ENCODE measurements around the gene RAB11FIP3. TPM values are rescaled to one million over a fixed set of nuclear protein-coding genes. Genes with fewer than 3 reads are reported as not detected.
A peak's percentile ranks its signal among the peaks of the same experiment; 100 is the strongest.
"Not testable (repeated sequence)": the region's sequence is repeated elsewhere in the genome, so short reads cannot be mapped to it uniquely, and the experiment has no call there.

Gene RAB11FIP3
- total RNA-seq, 1 donor from 2014 or later = 6.3 TPM

DNA sequence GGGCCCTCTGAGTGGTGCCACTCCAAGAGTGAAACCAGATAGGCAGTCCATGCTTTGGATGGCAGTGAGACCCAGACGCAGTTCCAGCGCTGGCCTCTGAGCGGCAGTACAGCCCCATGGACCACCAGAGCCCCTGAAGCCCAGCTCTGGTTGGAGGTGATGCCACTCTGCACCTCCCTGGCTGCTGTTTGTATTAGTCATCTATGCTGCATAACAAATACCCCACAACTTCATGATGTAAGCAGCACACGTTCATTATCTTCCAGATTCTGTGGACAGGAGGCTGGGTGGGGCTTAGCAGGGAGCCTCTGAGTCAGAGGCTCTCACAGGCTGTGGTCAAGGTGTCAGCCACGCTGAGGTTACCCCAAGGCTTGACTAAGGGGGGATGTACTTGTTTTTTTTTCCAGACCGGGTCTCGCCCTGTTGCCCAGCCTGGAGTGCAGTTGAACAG is 33.5 kb upstream of the RAB11FIP3 start:
- ATAC-seq = peak; percentile 79

DNA sequence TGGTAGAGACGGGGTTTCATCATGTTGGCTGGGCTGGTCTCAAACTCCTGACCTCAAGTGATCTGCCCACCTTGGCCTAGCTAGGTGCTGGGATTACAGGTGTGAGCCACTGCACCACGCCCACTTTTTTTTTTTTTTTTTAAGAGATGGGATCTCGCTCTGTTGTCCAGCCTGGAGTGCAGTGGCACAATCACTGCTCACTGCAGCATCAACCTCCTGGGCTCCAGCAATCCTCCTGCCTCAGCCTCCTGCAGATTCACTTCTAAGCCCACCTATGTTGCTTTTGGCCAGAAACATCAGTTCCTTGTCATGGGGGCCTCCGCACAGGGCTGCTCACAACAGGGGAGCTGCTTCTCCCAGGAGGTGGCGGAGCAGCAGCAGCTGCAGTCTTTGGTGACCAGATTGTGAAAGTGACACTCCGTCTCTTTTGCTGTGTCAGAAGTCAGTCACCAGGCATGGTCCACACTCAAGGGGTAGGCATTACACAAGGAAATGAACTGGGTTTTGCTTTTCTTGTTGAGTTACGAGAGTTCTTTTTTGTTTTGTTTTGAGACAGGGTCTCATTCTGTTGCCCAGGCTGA is 32.9 kb upstream of the RAB11FIP3 start:
- ATAC-seq = no peak

DNA sequence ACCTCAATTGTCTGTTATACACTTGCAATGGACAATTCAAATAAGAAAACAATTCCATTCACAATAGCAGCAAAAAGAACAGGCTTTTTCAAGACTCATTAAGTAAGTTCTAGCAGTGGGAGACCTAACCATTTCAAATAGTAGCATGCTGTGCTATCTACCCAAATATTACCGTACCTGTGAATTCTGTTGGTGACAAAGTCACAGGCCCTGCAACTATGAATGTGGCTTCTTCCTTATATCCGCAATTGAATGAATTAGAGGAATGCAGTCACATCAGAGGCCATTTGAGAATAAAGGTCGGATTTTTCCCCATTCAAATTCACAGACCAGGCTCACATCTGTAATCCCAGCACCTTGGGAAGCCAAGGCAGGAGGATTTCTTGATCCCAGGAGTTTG is 29.2 kb upstream of the RAB11FIP3 start:
- no peak for ATAC-seq

DNA sequence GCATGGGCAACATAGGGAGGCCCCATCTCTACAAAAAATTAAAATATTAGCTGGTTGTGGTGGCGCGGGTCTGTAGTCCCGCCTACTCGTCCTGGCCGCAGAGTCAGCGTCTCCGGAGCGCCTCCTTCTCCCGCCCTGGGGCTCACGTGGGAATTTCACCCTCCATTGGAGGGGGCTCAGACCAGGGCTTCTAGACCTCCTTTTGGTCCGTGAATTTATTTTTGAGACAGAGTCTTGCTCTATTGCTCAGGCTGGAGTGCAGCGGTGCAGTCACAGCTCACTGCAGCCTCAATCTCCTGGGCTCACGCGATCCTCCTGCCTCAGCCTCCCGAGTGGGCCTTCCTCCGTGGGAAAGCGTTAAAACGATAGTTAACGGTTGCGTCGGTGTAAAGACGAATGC is 28.8 kb upstream of the RAB11FIP3 start:
- no peak for ATAC-seq

DNA sequence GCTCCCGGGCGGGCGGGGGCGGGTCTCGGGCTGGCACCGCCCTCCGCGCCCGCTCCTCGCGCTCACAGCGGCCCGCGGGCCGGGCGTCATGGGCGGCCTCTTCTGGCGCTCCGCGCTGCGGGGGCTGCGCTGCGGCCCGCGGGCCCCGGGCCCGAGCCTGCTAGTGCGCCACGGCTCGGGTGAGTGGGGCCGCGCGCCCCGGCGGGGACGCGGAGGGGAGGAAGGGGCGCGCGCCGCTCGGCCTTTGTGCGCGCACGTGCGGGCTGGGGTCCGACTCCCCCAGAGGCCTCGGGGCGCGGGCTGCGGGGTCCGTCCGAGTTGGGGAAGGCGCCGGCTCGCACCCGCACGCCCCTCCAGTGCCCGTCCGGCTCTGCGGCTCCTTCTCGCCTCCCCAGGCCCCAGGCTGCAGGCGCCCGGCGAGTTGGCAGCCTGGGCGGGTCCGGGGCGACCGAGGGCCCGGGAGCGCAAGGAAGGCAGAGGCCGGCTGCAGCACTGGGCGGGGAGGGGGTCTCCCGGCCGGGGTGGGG is 28.3 kb upstream of the RAB11FIP3 start, which contains the start of gene NME4:
Gene NME4, plus strand, starts transcription at position 65 of the 527 bp plus-strand sequence. Its CDS starts 24 bp downstream, at position 89.
- ATAC-seq = no peak

DNA sequence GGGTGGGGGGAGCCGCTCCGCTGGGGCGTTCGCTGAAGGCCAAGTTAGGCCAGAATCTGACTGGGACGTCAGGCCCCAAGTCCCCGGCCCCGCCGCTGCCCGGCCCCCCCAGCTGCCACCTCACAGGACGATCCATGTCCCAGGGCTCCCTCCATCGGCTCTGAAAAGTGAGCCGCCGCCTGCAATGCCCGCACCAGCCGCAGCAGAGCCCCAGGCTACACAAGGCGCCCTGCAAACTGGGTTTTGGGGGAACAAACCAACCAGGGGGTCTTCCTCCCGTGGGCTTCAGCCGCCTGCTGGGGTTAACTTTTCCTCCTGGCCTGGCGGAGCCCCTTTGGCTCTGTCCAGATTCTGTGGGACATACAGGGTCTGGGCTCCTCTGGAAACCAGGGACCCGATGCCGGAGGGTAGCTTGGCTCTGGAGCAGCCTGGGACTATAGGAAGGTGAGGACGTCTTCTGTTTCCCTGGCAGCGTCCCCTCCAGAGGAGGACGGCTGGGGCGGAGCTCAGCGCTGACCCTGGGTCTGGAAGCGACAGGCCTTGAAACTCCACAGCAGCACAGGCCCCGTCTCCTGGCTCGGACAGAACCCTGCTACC is 27.6 kb upstream of the RAB11FIP3 start:
- ATAC-seq = no peak

DNA sequence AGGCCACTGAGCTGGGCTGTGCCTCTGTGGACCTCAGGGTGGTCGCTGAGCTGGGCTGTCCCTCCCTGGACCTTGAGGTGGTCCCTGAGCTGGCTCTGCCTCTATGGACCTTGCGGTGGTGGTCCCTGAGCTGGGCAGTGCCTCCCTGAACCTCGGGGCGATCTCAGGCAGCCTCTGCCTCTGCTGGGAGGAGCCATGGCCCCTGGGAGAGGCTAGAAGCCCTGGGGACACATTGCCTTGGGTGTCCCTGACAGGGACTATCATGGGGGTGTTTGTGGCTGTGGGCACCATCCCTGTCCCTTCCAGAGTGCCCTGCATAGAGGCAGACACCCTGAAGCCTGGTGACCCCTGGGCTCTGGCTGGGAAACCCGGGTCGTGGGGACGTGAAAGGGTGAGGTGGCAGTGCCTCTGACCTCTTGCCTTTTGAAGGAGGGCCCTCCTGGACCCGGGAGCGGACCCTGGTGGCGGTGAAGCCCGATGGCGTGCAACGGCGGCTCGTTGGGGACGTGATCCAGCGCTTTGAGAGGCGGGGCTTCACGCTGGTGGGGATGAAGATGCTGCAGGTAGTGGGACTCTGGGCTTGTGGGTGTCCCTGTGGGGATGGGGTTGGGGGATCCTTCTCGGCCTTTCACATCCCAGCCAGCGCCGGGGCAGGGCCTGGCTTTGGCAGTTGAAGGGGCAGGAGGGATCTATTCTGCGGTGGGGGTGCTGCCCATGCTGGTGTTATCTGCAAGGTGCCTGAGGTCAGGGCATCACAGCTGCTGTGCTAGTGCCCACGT is 26.7 kb upstream of the RAB11FIP3 start:
- ATAC-seq = no peak

DNA sequence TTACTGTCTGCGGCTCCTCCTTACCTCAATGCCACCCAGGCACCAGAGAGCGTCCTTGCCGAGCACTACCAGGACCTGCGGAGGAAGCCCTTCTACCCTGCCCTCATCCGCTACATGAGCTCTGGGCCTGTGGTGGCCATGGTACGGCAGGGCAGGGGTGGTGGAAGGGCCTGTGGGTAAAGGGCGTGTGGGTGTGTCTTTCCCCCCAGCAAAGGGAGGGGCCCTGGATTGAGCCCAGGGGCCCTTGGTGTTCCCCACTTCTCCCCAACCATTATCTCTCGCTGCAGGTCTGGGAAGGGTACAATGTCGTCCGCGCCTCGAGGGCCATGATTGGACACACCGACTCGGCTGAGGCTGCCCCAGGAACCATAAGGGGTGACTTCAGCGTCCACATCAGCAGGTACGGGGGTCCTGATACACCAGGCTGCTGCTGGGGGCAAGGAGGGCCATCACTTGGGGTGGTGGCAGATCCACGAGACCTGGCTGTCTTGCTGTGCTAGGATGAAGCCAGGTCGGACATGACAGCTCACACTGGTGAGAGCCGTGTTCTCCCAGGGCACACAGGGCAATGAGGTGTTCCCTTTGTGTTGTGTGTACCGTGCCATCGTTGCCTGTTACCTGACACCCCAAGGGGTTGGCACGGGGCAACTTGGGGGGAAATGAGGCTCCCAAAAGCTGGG is 26.0 kb upstream of the RAB11FIP3 start:
- ATAC-seq = no peak

DNA sequence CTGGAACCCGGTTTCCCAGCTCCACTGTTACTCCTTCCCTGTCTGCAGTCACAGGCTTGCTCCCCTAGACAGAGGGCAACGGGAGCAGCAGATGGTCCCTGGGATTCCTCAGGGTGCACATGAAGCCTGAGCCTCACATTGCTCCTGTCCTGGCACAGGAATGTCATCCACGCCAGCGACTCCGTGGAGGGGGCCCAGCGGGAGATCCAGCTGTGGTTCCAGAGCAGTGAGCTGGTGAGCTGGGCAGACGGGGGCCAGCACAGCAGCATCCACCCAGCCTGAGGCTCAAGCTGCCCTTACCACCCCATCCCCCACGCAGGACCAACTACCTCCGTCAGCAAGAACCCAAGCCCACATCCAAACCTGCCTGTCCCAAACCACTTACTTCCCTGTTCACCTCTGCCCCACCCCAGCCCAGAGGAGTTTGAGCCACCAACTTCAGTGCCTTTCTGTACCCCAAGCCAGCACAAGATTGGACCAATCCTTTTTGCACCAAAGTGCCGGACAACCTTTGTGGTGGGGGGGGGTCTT is 25.3 kb upstream of the RAB11FIP3 start:
- peak; percentile 2 for ATAC-seq

DNA sequence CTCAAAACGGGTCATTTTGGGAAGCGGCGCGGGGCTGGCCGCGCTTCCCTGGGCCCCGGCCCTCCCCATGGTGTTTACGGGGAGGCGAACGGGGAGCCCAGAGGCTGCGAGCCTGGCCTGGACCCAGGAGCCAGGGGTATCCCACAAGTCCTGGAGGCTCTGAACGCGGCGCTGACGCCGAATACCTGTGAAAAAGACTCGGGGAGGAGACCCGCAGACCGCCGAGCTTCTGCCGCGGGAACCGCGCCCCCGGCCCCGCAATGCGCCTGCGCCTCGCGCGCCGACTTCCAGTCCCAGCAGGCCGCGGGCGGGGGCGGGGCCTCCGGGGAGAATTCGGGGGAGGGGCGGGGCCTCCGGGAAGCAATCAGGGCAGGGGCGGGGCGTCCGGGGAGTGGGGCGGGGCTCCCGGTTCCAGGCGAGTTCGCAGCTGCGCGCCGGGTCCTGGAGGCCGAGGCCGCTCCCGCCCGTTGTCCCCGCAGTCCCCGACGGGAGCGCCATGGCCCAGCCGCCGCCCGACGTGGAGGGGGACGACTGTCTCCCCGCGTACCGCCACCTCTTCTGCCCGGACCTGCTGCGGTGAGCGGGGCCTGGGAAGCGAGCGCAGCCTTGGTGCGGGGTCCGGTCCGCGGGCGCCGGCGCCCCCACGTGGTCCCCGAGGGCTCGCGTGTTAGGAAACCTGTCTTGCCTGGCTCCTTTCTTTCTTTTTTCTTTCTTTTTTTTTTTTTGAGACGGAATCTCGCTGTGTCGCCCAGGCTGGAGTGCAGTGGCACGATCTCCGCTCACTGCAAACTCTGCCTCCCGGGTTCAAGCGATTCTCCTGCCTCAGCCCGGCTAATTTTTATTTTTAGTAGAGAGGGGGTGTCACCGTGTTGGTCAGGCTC is 23.7 kb upstream of the RAB11FIP3 start, which contains the start of gene DECR2:
Gene DECR2, plus strand, starts transcription at position 418 of the 881 bp plus-strand sequence. Its CDS starts 79 bp downstream, at position 497.
- peak; percentile 92 for ATAC-seq

DNA sequence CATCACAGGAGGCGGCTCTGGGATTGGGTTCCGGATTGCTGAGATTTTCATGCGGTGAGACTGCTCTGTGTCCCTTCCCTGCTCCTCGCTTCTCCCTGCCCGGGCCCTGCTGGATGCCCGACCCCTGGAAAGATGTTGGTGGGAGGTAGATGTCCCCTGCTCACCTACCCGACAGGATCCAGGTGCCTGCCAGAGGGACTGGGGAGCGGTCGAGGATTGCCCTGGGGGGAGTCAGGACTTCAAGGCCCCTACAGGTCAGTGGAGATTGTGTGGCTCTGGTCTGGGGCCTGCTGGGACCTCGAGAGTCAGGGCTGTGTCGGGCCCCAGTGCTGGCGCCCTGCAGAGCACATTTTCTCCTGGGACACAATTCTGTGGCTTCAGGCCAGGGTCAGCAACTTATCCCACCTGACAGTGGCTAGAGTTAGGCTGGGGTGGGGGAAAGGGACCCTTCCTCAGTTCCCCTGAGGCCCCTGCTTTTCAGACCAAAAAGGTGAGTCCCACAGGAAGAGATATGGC is 20.4 kb upstream of the RAB11FIP3 start:
- ATAC-seq = no peak

DNA sequence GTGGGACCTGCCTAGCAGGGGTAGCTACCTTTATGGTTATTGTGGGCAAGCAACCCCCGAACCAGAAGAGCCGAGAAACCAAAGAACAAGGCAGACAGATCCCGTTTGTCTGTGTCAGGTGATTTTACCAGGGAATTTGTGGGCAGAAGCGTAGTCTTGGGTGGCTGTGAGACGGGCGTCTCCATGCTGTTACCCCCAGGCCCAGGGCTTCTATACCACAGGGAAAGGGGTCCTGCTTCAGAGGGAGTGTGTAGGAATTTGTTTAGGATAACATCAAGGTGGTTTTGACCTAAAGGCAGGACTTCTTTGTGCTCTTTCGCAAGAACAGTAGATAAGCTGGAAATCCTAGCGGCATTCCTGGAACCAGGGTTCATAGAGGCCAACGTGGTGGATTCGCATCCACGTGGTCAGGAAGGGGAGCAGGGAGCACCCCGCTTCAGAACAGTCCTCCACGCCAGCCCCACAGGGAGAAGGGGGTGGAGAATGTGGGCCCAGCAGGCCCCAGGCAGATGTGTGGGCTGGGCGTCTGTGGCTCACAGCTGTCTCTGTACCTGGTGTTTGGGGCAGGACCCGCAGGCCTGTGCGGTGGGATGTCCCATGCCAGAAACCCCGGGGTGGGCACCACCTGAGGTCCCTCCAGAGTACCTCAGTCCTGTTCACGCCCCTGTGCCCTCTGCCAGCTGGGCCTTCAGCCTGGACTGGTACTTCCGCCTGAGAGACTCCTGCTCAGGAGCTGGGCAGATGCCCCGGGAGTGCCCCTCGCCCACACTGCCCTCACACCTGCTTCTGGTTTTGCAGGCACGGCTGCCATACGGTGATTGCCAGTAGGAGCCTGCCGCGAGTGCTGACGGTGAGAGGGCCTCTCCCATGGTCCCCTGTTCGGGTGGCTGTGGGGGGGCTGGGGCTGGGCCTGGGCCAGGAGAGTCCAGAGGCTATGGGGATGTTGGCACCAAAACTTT is 19.6 kb upstream of the RAB11FIP3 start:
- no peak for ATAC-seq

DNA sequence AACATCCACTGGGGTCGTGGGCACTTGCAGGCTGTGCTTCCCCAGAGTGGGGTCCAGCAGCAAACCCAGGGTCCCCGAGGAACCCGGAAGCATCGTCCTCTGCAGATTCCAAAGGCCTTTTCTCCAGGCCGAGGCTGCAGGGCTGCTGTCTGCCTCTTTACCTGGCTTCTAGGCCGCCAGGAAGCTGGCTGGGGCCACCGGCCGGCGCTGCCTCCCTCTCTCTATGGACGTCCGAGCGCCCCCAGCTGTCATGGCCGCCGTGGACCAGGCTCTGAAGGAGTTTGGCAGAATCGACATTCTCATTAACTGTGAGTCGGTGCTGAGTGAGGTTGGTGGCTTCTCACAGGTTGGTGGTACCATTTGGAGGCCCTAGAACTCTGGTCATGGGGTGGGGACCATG is 18.2 kb upstream of the RAB11FIP3 start:
- no peak for ATAC-seq

DNA sequence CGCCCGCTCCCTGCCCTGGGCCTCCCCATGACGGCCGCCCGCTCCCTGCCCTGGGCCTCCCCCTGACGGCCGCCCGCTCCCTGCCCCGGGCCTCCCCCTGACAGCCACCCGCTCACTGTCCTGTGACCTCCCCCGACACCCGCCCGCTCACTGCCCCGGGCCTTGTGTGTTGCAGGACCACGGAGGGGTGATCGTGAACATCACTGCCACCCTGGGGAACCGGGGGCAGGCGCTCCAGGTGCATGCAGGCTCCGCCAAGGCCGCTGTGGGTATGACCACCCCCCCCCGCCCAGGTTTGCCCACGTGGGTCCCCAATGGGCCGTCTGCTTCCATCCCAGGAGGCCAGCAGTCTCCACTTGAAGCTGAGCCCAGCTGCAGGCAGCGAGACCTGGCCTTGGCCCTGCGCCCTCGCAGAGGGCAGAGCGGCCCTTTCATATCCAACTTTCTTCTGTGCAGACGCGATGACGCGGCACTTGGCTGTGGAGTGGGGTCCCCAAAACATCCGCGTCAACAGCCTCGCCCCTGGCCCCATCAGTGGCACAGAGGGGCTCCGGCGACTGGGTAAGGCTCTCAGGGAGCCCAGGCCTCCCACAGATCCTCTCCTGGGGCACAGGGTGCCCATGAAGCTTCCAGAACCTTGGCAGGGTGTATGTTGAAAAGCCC is 14.8 kb upstream of the RAB11FIP3 start:
- ATAC-seq = peak; percentile 21

DNA sequence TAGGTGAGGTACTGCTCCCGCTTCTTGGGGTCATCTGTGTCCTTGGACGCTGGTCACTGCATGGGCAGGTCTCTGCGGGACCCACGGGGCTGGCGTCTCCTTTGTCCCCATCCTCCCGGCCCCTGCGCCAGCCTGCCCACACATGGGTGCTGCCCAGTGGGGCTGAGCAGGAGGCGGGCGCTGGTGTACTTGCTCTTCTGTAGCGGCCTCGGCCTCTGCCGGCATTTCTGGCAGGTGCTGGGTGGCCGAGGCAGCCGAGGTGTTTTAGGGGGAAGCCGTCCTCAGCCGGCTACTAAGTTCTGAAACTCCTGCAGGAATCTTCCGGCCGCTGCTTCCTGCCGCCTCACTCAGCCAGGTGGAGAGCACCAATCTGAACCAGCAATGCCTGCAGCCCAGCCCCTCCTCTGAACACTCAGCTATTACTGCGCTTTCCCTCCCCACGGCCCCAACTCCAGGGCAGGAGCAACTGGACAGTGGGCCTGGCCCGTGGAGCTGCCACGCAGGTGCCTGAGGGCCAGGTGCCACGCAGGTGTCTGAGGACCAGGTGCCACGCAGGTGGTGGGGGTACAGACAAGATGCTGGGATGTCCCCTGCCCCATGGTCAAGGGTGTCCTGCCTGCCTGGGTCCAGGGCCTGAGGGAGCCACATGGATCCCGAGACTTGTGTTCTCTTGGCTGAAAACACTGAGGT is 13.7 kb upstream of the RAB11FIP3 start:
- ATAC-seq = peak; percentile 20

DNA sequence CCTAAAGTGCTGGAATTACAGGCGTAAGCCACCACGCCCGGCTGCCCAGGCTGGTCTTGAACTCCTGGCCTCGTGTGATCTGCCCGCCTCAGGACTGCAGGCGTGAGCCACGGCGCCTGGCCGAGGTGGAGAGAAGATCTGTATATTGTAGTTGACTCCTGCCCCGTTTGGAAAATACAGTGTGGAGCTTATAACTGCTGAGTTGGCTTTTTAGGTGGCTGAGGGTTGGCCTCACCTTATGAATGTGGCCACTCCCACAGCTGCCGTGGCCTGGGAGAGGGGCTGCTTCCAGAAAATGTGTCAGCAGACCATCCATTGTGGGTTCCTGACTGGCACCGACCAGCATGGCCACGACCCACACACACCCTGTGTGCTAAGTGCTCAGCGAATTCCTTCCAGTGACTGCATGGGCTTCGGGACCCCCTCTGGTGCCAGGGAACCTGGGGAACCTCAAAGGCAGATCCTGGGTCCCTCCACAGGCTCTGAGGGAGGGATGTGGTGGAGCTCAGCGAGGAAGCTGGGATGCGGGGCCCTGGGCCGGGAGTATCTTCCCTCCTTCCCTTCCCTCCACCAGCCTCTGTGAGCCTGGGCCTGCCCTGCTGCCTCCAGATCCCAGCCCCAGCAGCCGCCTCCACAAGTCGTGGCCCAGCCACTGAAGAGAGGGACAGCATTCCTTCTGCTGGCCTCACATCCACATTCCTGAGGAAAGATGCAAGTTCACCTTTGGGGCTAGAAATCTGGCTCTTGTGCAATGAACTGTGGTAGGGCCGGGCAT is 10.9 kb upstream of the RAB11FIP3 start:
- peak; percentile 14 for ATAC-seq

DNA sequence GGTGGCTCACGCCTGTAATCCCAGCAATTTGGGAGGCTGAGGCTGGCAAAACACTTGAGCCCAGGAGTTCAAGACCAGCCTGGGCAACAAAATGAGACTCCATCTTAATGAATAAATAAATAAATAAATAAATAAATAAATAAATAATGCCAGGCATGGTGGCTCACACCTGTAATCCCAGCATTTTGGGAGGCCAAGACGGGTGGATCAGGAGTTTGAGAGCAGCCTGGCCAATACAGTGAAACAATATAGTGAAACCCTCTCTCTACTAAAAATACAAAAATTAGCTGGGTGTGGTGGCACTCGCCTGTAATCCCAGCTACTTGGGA is 10.3 kb upstream of the RAB11FIP3 start:
- not testable (repeated sequence) for ATAC-seq

DNA sequence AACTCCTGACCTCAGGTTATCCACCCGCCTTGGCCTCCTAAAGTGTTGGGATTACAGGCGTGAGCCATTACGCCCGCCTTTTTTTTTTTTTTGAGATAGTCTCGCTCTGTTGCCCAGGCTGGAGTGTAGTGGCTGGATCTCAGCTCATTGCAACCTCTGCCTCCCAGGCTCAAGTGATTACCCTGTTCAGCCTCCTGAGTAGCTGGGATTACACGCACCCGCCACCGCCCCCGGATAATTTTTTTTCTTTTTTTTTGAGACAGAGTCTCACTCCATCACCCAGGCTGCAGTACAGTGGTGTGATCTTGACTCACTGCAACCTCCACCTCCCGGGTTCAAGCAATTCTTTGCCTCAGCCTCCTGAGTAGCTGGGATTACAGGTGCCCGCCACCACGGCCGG is 3.3 kb upstream of the RAB11FIP3 start:
- not testable (repeated sequence) for ATAC-seq
